Measurements from ENCODE around the gene TMCO2. TPM values are rescaled to one million over a fixed set of nuclear protein-coding genes. Genes with fewer than 3 reads are reported as not detected.
A peak's percentile ranks its signal among the peaks of the same experiment; 100 is the strongest.
"Not testable (repeated sequence)": the region's sequence is repeated elsewhere in the genome, so short reads cannot be mapped to it uniquely, and the experiment has no call there.

TMCO2 gene
- not detected in 3 replicates for total RNA-seq

DNA sequence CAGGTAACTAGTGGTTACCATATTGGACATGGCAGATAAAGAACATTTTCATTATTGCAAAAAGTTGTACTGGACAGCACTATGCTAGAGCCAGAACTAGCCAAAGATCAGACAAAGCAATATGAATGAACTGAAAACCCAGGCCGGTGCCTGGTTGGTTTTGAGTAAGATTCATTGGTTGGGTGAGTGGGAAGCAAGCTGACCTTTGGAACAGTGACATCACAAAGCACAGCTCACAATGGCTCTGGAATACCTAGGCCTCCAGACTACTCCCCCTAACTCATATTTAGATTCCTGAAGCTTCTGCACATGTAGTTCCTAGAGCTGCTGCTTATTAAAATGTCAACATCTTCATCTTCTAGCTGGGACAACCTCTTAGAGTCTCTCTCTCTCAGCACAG is at the start of gene TMCO2:
Gene TMCO2 (plus strand): TSS at position 283 of the 400 bp plus-strand sequence. CDS start 57 bp downstream, at position 340.
- no peak within 1 kb of the TSS for H3K27ac Mint-ChIP-seq
- TF ChIP-seq, protein P1, sequence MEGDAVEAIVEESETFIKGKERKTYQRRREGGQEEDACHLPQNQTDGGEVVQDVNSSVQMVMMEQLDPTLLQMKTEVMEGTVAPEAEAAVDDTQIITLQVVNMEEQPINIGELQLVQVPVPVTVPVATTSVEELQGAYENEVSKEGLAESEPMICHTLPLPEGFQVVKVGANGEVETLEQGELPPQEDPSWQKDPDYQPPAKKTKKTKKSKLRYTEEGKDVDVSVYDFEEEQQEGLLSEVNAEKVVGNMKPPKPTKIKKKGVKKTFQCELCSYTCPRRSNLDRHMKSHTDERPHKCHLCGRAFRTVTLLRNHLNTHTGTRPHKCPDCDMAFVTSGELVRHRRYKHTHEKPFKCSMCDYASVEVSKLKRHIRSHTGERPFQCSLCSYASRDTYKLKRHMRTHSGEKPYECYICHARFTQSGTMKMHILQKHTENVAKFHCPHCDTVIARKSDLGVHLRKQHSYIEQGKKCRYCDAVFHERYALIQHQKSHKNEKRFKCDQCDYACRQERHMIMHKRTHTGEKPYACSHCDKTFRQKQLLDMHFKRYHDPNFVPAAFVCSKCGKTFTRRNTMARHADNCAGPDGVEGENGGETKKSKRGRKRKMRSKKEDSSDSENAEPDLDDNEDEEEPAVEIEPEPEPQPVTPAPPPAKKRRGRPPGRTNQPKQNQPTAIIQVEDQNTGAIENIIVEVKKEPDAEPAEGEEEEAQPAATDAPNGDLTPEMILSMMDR (IDR thresholded peaks at IDR 0.05; ENCODE audit: unreplicated experiment): no peak
- no peaks in the 10 kb centered on the region for H3K9me3 Mint-ChIP-seq
- no peak for DNase-seq (ENCODE audit: low spot score in 2 of 2, unreplicated experiment in 2 of 2)
- H3K27me3 Mint-ChIP-seq (ENCODE audit: low read depth): no peaks in the 10 kb centered on the region
- no peaks in the 10 kb centered on the region for H3K4me1 Mint-ChIP-seq
- no peak within 1 kb of the TSS for H3K4me3 Mint-ChIP-seq
- no peaks in the 10 kb centered on the region for H3K36me3 Mint-ChIP-seq

GRCh38 chr1:40199126-40199525 is 48.6 kb upstream of the TMCO2 start:
- H3K36me3 Mint-ChIP-seq: peaks cover 24% of the 10 kb centered on the region
- no peaks in the 10 kb centered on the region for H3K9me3 Mint-ChIP-seq
- TF ChIP-seq, protein P1 (IDR thresholded peaks at IDR 0.05; ENCODE audit: unreplicated experiment): no peak
- no peaks in the 10 kb centered on the region for H3K4me1 Mint-ChIP-seq
- no peaks in the 10 kb centered on the region for H3K27me3 Mint-ChIP-seq (ENCODE audit: low read depth)
- no peak overlapping the region for H3K4me3 Mint-ChIP-seq
- no peak overlapping the region for H3K27ac Mint-ChIP-seq
- DNase-seq (ENCODE audit: low spot score in 2 of 2, unreplicated experiment in 2 of 2): no peak

DNA sequence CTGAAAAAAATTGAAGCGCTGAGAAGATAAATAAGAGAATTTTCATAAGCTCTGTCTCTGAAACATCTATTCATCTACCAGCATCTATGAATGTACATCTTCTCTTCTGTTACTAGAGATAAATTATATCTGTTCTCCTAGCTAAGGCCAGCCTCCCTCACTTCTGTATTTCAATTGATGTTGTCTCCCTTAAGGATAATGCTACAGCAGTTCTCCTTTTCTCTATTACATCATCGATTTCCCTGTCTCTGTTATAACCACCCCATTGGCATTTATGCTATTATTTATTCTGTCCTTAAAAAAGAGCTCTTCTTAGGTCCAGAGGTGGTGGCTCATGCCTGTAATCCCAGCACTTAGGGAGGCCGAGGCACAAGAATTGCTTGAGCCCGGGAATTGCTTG is 42.9 kb upstream of the TMCO2 start:
- peaks cover 6% of the 10 kb centered on the region for H3K4me1 Mint-ChIP-seq
- H3K36me3 Mint-ChIP-seq: peaks cover 27% of the 10 kb centered on the region
- H3K4me3 Mint-ChIP-seq: no peak overlapping the region
- no peaks in the 10 kb centered on the region for H3K27me3 Mint-ChIP-seq (ENCODE audit: low read depth)
- H3K9me3 Mint-ChIP-seq: no peaks in the 10 kb centered on the region
- DNase-seq (ENCODE audit: low spot score in 2 of 2, unreplicated experiment in 2 of 2): no peak
- TF ChIP-seq, protein P1 (IDR thresholded peaks at IDR 0.05; ENCODE audit: unreplicated experiment): no peak
- no peak overlapping the region for H3K27ac Mint-ChIP-seq

DNA sequence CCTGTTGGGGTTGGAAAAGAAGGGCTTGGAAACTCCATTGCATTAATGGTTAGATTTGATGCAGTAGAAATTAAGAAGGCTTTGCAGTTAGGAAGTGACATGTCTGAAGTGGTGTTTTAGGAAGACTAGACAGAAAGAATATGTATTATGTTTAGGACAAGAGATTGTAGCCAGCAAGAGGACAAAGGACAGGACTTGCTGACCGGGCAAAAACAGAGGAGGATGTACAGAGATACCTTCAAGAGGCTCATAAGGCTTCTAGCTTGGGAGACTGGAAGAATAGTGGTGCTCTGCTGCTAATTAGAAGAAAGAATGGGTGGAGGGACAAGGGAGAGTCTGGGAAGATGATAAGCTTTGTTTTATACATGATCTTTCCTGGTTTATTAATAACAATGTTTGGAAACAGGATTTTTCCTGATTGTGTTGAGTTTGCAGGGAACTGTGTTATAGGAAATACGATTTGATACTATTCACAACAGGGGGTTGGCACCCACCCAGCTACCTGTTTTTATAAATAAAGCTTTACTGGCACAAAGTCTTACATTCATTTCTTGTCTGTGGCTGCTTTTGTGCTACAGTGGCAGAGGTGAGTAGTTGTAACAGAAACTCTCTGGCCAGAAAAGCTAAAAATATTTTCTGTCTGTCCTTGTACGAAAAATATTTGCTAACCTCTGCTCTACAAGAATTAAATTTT is 37.1 kb upstream of the TMCO2 start:
- DNase-seq (ENCODE audit: low spot score in 2 of 2, unreplicated experiment in 2 of 2): no peak
- no peaks in the 10 kb centered on the region for H3K9me3 Mint-ChIP-seq
- H3K4me1 Mint-ChIP-seq: peaks cover 6% of the 10 kb centered on the region
- H3K27me3 Mint-ChIP-seq (ENCODE audit: low read depth): no peaks in the 10 kb centered on the region
- H3K4me3 Mint-ChIP-seq: no peak overlapping the region
- H3K36me3 Mint-ChIP-seq: peaks cover 26% of the 10 kb centered on the region
- peak overlapping the region; percentile 0 for H3K27ac Mint-ChIP-seq
- TF ChIP-seq, protein P1 (IDR thresholded peaks at IDR 0.05; ENCODE audit: unreplicated experiment): no peak

- Mint-ChIP-seq H3K4me3 (no peak overlapping the region), H3K27me3 (ENCODE audit: low read depth) (no peaks in the 10 kb centered on the region)
Measured at GRCh38 chr1:40218333-40218732, 29.4 kb upstream of the TMCO2 start.

DNA sequence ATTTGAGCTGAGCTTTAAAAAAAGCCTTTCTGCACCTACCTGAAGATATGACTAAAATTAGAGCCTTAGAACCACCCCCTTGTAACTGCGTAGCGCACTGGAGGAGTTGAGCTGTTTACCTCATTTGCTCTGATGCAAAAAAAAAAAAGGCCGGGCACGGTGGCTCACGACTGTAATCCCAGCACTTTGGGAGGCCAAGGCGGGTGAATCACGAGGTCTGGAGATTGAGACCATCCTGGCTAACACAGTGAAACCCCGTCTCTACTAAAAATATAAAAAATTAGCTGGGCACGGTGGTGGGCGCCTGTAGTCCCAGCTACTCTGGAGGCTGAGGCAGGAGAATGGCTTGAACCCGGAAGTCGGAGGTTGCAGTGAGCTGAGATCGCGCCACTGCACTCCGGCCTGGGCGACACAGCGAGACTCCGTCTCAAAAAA is 26.2 kb upstream of the TMCO2 start:
- DNase-seq (ENCODE audit: low spot score in 2 of 2, unreplicated experiment in 2 of 2); H3K27ac Mint-ChIP-seq; H3K9me3 Mint-ChIP-seq; H3K4me3 Mint-ChIP-seq; H3K4me1 Mint-ChIP-seq; H3K27me3 Mint-ChIP-seq (ENCODE audit: low read depth): not testable (repeated sequence)
- H3K36me3 Mint-ChIP-seq: peaks cover 12% of the 10 kb centered on the region

More at GRCh38 chr1:40218333-40218732, 29.4 kb upstream of the TMCO2 start:
- H3K4me1 Mint-ChIP-seq: no peaks in the 10 kb centered on the region
- no peak overlapping the region for H3K27ac Mint-ChIP-seq
- TF ChIP-seq, protein P1 (IDR thresholded peaks at IDR 0.05; ENCODE audit: unreplicated experiment): no peak
- no peaks in the 10 kb centered on the region for H3K9me3 Mint-ChIP-seq
- peaks cover 16% of the 10 kb centered on the region for H3K36me3 Mint-ChIP-seq
- DNase-seq (ENCODE audit: low spot score in 2 of 2, unreplicated experiment in 2 of 2): no peak
